ENCODE data around the gene CALHM3.

The CALHM3 gene

DNA sequence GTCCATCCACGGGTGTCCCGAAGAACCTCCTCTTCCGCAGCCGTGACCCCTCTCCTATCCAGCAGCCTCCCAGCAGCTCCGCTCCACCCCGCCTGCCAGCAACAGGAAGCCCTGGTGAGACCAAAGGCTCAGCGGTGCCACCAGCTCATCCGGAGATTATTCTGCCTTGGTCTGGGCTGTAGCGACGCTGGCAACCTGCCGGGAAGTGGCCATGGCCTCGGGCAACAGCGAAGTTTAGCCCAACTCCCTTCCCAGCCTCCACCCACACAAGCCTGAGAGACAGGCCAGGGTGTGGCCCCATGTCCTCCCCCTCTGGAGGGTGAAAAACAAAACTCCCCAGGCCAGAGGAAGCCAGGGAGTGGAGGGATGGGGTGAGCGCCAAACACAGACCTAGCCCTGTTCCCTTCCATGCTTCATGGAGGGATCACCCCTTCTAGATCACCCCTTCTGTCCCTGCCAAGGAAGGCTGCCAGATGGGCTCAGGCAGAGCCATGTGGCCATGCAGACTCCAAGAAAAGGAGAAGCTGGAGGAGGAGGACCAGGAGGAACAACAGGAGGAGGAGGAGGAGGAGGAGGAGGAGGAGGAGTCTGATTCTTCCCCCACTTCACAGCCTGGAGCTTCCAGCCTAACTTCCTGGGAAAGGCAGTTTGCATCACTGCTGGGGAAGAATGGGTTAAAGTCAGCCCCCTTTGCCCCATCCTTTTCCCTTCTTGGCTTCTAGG lies 27.8 kb downstream of the CALHM3 start:
- FAIRE-seq (no peak), DNase-seq (ENCODE audit: low spot score) (no peak)

DNA sequence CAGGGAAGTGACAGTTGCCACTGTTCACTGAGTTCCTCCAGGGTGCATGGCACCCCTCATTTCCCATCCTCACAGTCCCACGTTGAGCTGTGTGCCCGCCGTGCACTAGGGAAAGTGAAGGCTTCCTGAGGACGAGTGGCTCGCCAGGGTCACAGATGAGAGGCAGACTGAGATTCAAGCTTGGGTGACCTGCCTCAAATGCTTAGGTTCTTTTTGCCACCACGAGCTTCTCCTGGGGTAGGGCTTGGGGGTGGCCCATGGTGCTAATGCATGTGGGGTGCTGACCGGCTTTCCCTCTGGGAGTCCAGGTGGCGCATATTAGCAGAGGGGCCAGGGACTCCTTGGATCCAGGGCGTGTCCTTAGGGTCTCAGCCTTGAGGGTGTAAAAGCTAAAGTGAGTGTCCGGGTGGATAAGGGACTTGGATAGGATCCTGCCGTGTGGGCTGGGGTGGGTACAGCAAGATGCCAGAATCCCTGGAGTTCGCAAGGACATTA lies 28.8 kb downstream of the CALHM3 start:
- DNase-seq (ENCODE audit: low spot score) (no peak), FAIRE-seq (no peak)

DNA sequence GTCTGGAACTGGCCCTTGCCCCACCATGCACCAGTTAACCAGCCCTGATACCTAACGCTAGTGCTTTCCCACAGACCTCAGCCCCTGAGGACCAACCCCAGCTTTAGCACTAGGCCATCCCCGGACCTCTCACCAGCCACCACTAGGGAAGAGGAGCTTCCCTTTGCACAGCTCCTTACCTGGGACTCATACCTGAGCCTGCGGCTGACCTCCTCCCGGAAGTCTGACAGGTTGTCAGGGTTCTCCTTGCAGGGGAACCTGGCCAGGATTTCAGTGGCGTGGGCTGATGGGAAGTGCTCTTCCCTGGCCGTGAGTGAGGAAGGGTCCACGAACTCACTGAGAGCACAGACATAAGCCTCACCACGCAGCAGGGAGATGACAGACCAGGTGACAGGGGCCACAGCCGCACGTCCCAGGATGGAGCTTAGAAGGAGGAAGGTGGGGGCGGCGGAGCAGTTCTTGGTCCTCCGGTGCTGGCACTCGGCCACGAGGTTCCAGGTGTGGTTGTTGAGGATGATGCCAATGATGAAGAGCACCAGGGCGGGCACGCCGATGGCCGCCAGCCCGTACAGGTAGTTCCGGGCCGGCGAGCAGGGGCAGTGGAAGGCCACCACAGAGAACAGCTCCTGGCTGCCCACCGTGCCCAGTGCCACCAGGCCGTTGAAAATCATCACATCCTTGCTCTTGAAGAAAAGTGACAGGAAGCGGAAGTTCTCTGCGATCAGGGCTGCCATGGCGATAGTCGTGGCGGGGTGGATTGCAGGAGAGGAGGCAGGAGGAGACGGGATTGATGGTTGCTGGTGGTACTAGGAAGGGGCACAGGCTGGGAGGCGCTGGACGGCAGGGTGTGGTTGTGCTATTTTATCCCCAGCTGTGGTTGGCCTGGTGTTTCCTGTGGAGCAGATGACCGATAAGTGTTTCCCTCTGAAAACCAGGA lies 29.6 kb downstream of the CALHM3 start:
- FAIRE-seq (no peak), DNase-seq (ENCODE audit: low spot score) (no peak)

DNA sequence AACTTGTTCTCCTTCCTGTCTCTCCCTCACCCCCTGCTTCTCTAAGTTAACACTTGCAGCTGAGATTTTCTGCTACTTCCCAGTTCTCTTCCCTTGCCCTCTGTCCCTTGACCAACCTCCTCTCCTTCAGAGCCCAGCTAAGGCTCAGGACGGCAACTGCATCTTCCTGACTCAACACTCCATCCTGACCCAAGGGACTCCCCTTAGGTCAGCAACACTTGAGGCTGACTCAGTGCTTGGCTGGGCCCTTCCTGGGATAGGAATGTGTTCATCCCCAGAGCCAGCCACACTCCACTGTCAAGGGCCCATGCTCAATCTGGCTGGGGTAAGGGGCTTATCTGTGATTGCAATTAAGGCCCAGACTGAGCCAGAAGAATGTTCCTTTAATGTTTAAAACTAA lies 30.3 kb downstream of the CALHM3 start:
- FAIRE-seq (no peak), DNase-seq (ENCODE audit: low spot score) (peak; percentile 61)

DNA sequence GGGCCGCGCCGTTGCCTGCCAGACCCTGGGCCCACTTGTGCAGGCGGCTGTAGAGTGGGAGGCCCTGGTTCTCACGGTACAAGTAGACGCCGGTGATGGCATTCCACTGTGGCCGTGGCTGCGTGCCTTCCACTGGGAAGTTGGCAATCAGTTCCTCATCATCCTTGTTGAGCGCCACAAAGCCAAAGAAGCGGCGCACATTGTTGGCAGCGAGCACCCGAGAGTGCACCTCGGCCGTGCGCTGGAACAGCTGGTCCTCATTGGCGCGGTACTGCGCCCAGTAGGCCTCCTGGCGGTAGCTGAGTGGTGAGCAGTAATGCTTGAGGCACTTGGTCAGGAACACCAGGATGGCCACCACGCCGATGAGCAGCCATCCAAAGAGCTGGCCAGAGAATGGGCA lies 31.9 kb downstream of the CALHM3 start:
- DNase-seq (ENCODE audit: low spot score) (no peak), FAIRE-seq (no peak)

- no peak for DNase-seq (ENCODE audit: low spot score)
- no peak for FAIRE-seq
These were observed 33.1 kb downstream of the CALHM3 start for GRCh38 chr10:103445767-103446567.

- DNase-seq (ENCODE audit: low spot score) (no peak), FAIRE-seq (no peak)
These were observed 33.7 kb downstream of the CALHM3 start for GRCh38 chr10:103445366-103445765.

DNA sequence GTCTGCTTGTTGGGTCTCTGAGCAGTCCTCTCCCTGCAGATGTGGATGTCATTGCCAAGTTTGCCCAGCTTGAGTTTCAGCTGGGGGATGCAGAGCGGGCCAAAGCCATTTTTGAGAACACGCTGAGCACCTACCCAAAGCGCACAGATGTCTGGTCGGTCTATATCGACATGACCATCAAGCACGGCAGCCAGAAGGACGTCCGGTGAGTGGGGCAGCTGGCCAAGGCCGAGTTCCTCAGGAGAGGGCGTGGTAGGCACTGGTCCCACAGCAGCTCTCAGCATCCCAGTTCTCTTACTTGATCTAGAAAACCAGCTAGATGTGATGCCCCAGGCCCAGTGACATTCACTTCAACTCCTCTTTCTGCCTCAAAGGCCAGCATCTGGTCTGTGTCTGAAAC lies 34.6 kb downstream of the CALHM3 start:
- FAIRE-seq (no peak), DNase-seq (ENCODE audit: low spot score) (no peak)

- no peak for FAIRE-seq
- DNase-seq (ENCODE audit: low spot score), result no peak
These were observed 35.4 kb downstream of the CALHM3 start for GRCh38 chr10:103443475-103444185.

DNA sequence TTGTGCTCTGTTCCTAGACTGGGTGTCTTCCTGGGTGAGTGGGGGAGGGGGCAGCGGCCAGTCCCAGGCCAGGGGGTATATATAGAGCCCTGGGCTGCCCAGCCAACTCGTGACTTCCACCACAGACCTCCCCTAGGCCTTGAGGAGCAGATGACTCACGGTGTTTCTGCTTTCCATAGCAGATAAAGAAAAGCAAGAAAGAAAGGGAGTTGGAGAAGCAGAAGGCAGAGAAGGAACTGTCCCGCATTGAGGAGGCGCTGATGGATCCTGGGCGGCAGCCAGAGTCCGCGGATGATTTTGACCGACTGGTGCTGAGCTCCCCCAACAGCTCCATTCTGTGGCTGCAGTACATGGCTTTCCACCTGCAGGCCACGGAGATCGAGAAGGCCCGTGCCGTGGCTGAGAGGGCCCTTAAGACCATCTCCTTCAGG lies 37.0 kb downstream of the CALHM3 start:
- DNase-seq (ENCODE audit: low spot score), result no peak

GRCh38 chr10:103441611-103442010 lies 37.4 kb downstream of the CALHM3 start:
- DNase-seq (ENCODE audit: low spot score) (no peak), FAIRE-seq (no peak)

More for the DNA sequence above, 37.0 kb downstream of the CALHM3 start:
- FAIRE-seq, result no peak

GRCh38 chr10:103441206-103441605 lies 37.8 kb downstream of the CALHM3 start:
- FAIRE-seq (no peak), DNase-seq (ENCODE audit: low spot score) (no peak)

GRCh38 chr10:103440416-103440815 lies 38.6 kb downstream of the CALHM3 start:
- FAIRE-seq (no peak), DNase-seq (ENCODE audit: low spot score) (no peak)

DNA sequence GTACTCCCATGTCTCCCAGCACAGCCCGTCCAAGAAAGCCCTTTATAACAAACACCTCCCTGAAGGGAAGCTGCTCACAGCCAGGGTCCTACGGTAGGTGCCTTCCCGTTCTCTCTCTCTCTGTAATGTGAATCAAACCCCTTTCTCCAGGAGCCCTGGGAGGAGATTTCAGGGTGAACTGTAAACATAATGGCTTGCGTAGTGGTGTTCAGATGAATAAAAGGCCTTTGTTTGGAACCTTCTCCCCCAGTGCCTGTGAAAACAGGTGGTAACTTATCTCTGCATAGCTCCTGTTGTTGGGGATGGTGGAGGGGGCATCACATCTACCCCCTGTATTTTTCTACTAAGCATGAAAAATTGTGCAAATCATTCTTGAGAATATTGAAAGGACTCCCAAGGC lies 39.3 kb downstream of the CALHM3 start:
- FAIRE-seq (no peak), DNase-seq (ENCODE audit: low spot score) (no peak)

GRCh38 chr10:103433858-103434257 lies 45.2 kb downstream of the CALHM3 start:
- DNase-seq (ENCODE audit: low spot score), result no peak
- no peak for FAIRE-seq

GRCh38 chr10:103431902-103432301 lies 47.1 kb downstream of the CALHM3 start:
- no peak for FAIRE-seq

GRCh38 chr10:103429647-103430046 lies 49.4 kb downstream of the CALHM3 start:
- no peak for FAIRE-seq

More at GRCh38 chr10:103431902-103432301, 47.1 kb downstream of the CALHM3 start:
- no peak for DNase-seq (ENCODE audit: low spot score)

DNA sequence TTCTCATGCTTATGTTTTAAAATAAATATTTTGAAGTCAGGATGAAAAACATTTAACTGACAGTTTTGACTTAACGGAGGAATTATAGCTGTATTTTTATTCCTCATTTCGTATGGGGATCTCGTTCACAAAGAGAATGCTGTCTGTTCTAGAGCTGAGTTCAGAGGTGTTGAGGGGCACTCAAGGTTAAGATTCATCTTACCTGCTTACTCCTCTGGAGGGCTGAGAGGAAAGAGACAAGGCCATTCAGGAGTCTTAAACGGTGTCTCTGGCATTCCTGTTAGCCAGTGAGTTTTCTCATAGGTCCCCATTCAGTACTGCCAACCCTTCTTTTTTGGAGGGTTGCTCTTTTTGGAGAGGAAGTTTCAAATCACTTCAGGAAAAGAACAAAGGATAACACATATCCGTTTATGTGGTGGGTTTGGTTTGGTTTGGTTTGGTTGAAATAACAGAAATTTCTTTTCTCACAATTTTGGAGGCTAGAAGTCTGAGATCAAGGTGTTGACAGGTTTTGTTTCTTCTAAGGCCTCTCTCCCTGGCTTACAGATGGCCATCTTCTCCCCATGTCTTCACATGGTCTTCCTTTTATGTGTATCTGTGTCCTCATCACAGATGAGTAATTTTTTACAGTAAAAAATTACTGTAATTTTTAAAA lies 49.9 kb downstream of the CALHM3 start:
- DNase-seq (ENCODE audit: low spot score) (no peak), FAIRE-seq (no peak)

More at GRCh38 chr10:103429647-103430046, 49.4 kb downstream of the CALHM3 start:
- DNase-seq (ENCODE audit: low spot score), result no peak

DNA sequence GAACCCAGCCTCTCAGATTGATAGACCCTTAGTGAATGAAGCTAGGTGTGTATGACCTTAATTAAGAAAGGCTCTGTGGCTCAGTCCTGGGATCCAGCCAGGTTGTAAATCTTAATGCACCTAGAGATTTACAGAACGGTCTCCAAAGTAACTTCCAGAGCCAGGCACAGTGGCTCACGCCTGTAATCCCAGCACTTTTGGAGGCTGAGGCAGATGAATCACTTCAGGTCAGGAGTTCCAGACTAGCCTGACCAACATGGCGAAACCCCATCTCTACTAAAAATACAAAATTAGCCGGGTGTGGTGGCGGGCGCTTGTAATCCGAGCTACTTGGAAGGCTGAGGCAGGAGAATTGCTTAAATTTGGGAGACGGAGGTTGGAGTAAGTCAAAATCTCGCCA lies 51.2 kb downstream of the CALHM3 start:
- DNase-seq (ENCODE audit: low spot score) (no peak), FAIRE-seq (no peak)

DNA sequence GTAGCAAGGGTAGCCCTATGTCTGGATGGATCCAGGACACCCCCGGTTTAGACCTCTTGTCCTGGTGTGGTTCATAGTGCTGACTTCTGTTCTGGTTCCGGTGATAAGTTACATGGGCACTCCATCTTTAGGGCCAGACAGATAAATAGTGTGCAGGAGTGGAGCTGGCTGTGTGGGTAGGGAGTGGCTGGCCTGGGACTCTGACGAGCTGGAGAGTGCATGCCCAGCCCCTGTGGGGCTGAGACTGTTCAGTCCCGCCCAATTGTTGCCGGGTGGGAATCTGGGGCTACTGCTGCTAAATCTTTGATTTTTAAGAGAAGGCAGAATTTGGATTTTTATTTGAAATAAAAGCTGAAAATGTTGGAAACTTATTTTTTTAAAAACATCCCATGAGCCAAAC lies 55.3 kb downstream of the CALHM3 start:
- FAIRE-seq, result no peak
- DNase-seq (ENCODE audit: low spot score), result no peak
